CMK (cell line): ENCODE measurements around the gene RIF1.

Experiments
- DNase-seq: peaks from one replicate; pipeline ENCODE4 v3.0.0-alpha.2; 2010; ENCODE audit warnings: low read depth

The RIF1 gene

GRCh38 chr2:151422917-151423439, 13.3 kb downstream of the RIF1 start:
- DNase-seq: no peak

- DNase-seq: no peak
These were observed 14.1 kb downstream of the RIF1 start for GRCh38 chr2:151423760-151424159.

DNA sequence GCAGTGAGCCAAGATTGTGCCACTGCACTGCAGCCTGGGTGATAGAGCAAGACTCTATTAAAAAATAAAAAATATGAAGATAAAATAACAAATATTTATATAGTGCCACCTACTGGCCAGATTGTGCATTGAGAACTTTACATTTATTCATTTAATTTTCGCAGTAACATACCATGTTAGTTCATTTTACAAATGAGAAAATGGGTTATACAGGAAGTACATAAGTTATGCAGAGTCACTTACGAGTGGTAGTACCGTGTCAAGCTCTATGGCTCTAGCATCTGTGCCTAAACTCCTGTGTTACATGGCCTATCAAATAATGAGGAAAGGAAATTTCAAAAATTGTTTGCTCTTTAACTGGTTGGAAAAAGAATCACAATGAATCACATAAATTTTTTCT, 27.9 kb downstream of the RIF1 start:
- no peak for DNase-seq

DNA sequence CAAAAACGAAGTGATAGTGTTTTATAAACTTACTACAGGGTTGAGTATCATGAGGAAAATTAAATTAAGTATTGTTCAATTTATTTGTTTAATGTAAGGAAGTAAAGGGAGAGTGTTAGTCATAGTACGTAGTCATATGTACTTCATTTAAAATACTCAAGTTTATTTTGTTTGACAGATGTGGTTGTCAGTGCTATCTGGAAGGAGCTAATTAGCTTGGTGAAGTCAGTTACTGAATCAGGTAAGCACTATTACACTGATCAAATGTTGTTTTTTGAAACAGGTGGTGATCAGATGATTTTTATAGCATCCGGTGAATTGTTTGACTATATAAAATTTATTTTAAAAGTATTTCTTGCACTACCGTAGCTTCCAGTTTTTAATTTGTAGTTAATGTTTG, 28.8 kb downstream of the RIF1 start:
- DNase-seq: no peak

- no peak for DNase-seq
These were observed 29.4 kb downstream of the RIF1 start for GRCh38 chr2:151439127-151439526.

DNA sequence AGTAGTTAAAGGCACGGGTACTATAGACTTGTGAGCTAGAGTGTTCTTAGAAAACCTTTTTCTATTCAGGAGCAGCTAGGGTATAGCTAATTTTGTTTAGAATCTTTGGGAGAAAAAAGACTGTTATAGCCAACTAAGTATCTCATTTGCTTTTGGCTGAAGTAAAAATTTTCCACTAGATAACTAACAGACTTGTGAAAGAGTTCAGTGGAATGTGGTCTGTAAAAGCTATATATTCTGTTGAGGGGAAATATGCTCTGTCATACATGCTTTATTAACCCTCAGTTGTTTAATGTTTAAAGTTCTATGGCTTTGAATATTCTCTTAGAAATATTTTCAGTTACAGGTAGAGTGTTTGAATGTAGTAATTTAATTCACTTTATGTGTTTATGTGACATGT, 49.7 kb downstream of the RIF1 start:
- no peak for DNase-seq

- no peak for DNase-seq
These were observed 56.1 kb downstream of the RIF1 start for GRCh38 chr2:151465771-151466170.

DNA sequence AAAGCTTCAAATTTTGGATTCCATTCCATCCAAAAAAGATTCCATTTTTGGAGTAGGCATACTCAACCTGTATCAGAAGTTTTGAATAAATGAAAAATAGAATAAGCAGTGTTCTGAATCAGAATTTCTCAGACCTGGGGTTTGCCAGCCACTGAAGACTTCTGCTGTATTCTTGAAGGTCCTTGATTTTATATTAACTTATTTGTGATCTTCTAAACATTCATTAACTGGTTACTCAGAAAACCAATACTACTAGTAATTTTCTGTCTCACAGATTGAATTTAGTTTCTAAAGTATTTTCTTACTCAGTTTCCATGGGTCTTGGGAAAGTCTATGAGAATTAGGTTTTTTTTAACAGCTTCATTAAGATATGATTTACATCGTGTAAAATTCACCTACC, 60.9 kb downstream of the RIF1 start:
- no peak for DNase-seq

DNA sequence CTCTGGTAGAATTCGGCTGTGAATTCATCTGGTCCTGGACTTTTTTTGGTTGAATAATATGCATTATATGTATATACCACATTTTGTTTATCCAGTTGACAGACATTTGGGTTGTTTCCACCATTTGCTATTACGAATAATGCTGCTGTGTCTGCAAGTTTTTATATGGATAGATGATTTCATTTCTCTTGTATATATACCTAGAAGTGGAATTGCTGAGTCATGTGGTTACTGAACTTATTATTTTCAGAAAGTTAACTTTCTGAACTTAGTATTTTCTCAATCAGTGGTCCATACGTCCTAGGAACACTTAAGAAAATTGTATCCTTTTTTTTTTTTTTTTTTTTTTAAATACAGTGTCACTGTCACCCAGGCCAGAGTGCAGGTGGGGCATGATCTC, 63.3 kb downstream of the RIF1 start:
- no peak for DNase-seq

DNA sequence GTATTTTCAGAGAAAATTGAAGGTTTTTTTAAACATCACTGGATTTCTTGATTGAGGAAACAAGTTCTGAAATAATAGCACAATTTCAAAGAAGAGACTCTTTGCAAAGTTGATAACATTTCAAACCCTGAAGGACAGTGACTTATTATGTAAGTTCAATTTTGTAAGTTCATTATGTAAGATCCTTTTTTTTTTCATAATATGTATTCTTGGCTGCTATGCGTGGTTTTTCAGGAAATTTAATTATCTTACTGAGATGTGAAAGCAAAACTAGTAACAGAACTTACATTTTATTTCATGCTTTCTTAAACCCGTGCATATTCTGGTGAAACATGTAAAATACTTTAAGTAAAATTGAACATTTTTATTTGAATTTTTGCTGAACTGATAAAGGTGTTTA, 65.4 kb downstream of the RIF1 start:
- DNase-seq: no peak

DNA sequence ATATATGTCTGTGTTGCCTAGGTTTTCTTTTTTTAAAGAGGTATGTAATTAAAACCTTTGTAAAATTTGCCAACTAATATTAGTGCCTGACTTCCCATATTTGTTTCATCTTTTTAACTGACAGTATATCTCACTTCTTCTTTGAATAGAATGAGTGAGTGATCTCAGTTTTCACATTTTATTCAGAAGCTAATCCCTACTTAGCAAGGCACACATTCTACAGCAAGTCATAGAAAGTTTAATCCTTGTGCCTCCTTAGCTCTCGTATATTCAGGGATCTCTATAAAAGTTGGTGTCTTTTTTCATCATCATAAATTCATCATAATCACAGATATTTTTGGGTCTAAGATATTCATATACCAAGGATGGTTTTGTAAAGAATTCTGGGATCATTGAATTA, 66.6 kb downstream of the RIF1 start:
- no peak for DNase-seq

DNA sequence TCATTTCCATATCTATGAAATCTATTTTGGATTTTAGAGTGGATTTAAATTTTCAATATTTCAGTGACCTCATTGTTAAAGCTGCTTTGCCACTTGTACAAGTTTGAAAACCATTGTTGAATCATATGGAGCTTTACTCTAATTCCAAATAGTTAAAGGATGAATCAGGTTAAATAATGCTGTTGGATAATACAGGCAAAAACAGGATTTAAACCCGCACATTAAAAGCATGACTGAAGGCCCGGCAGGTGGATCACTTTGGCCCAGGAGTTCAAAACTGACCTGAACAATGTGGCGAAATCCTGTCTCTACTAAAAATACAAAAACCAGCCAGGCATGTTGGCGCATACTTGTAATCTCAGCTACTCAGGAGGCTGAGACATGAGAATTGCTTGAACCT, 68.3 kb downstream of the RIF1 start:
- no peak for DNase-seq

- no peak for DNase-seq
These were observed 72.0 kb downstream of the RIF1 start for GRCh38 chr2:151481744-151482143.

DNA sequence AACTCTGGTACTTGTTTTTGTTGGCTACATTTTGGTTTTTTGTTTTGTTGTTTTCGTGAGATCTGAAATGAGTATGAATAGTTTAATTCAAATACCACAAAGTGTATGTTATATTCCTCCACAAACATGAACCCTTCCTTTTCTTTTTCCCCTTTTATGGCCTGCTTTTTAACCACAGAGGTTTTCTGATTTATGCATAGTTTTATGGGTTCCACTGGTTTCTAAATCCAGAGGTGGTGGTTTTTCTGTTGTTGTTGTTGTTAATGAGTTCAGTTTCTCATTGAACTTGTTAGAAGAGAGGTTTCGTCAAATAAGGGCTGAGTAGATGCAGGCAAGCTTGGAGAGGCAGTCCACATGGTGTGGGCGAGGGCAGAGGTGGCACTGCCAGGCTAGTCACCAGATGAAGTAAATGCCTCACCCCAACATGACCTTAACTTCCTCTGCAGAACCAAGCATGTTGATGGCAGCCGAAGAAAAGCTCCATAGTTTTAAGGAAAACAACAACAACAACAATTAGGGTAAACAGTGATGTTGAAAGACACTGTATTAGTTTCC, 72.5 kb downstream of the RIF1 start:
- DNase-seq: no peak

DNA sequence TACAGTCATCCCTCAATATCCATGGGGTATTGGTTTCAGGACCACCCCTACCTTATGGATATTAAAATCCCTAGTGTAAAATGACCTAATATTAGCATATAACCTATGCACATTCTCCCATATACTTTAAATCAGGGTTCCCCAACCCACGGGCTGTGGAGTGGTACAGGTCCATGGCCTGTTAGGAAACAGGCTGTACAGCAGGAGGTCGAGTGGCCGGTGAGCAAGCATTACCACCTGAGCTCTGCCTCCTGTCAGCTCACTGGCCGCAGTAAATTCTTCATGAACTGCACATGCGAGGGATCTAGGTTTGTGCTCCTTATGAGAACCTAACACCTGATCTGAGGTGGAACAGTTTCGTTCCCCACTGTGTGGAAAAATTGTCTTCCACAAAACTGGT, 73.8 kb downstream of the RIF1 start:
- DNase-seq: no peak

- no peak for DNase-seq
These were observed 74.4 kb downstream of the RIF1 start for GRCh38 chr2:151484100-151484499.

GRCh38 chr2:151486053-151486452, 76.4 kb downstream of the RIF1 start:
- no peak for DNase-seq

- DNase-seq: no peak
These were observed 80.6 kb downstream of the RIF1 start for GRCh38 chr2:151490276-151490675.

DNA sequence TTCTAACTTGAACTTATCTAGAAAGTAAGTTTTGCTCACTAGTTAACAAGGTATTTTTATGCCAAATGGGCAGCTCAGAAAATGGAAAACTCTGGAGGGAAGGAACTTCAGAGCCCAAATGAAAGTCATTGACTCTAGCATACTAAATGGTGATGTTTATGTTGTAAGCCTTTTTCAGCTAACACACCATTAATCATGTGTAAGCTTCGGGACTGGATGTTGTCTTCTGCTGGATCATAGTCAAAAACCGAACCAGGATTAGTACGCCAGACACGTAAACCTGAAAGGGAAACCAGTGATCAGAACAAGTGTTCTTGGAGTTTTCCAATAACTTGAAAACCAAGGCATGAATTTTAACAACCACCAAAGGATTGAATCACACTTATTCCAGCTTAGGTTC, 81.8 kb downstream of the RIF1 start:
- no peak for DNase-seq

DNA sequence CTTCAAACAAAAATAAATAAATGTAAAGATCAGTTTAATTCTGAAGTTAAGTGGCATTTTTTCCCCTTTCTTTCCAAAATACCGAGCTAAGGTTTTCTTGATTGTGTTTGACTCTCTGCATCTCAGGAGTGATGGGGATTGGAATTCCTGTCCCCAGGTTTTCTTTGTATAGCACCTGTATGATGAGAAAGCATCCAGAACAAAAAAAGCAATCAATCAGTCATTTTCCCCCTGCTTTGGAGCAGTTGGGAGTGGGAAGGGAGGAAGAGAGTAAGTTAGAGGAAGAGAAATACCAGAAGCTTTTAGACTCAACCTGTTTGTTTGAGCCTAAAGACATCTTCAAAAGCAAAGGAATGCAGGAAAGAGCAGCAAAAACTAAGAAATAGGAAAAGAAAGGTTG, 88.5 kb downstream of the RIF1 start:
- DNase-seq: no peak

- no peak for DNase-seq
These were observed 96.5 kb downstream of the RIF1 start for GRCh38 chr2:151506170-151506569.

GRCh38 chr2:151508519-151508918, 98.8 kb downstream of the RIF1 start:
- no peak for DNase-seq

DNA sequence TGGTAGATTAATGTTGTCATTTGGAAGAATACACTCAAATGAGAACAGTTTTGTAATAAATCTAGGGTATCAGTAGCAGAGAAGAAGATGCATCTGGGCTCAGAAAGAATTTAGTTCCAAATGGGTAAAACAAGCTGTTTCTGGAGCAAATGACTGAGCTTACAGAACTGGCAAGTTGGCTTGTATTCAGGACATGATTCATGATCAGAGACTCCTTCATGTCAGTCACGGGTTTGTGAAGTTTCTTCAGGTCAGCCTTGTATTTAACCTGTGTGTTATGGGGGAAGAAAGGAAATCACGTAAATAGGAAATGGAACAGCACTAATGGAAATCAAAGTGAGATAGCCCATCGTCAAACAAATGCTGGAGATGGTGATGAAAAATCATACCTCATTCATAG, 109.1 kb downstream of the RIF1 start:
- no peak for DNase-seq

DNA sequence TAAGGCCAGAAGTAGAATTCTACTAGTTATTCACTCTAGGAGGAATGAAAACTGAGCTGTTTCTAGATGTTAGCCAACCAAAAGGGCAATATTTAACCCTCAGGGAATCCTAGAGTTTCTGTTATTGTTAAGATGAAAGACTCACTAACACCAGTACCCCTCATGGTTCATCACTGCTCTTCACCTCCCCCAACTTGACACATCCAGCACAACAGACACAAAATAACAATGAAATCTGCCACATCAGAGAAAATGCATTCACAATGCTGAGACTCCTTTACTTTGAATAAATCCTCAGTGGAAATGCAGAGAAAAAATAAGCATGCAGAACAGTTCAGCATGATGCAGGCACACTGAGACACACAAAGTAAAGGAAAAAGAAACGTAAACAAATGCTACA, 111.3 kb downstream of the RIF1 start:
- DNase-seq: no peak

DNA sequence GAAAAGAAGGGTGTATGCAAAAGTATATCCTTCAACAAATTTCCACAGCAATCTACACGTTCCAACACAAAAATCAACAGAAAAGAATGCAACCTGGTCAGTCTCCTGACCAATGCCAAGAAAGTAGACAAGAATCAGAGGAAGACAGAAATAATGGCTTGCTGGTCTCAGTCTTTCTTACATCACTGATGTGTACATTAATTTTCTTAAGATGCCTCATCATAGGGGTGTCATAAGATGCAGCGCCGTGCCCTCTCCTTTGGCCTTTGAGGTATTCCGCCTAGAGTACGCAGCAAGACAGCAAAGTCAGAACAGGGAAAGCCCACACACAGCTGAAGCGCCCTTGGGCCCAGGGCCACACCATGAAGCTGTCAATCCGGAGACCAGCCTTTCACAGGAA, 112.9 kb downstream of the RIF1 start:
- no peak for DNase-seq
